Heart right ventricle (tissue), 16 donors: ENCODE data around the gene HCK. TPM values are rescaled to one million over a fixed set of nuclear protein-coding genes. Genes with fewer than 3 reads are reported as not detected.

Source experiments
- ATAC-seq, 8 donors: fragments of 200-7000 bp; cut with Tn5 transposase; one replicate each; pipeline ENCODE4 v1.9.1; 2020; ENCODE audit warnings: mild to moderate bottlenecking in 8 of 8, moderate library complexity in 8 of 8, moderate number of reproducible peaks in 1 of 8
- DNase-seq, 2 donors: peaks; one replicate each; pipeline ENCODE4 v3.0.0-alpha.2; 2020
- H3K27ac ChIP-seq, 10 donors: fragments of 200-600 bp; sonication (generic) in 2 of 10; one replicate each; pipeline versions ENCODE4 v1.5.0 to v1.8.0; 2020 to 2022; ENCODE audit warnings: mild to moderate bottlenecking in 3 of 10
- H3K27me3 ChIP-seq, 7 donors: fragments of 200-600 bp; one replicate each; pipeline ENCODE4 v1.8.0; 2021 to 2022; ENCODE audit warnings: mild to moderate bottlenecking in 2 of 7
- H3K36me3 ChIP-seq, 9 donors: fragments of 200-600 bp; sonication (generic) in 1 of 9; one replicate each; pipeline versions ENCODE4 v1.5.0 to v1.8.0; 2020 to 2022; ENCODE audit warnings: mild to moderate bottlenecking in 2 of 9
- H3K4me1 ChIP-seq, 9 donors: fragments of 200-600 bp; sonication (generic) in 1 of 9; one replicate each; pipeline versions ENCODE4 v1.5.0 to v1.8.0; 2020 to 2022; ENCODE audit warnings: mild to moderate bottlenecking in 4 of 9
- H3K4me3 ChIP-seq, 10 donors: fragments of 200-600 bp; sonication (generic) in 2 of 10; one replicate each; pipeline versions ENCODE4 v1.5.0 to v1.8.0; 2020 to 2022; ENCODE audit warnings: mild to moderate bottlenecking in 7 of 10, moderate library complexity in 2 of 10
- H3K9me3 ChIP-seq, 11 donors: fragments of 200-600 bp in 10 of 11; sonication (generic) in 2 of 11; one replicate each; pipeline versions ENCODE4 v1.5.0 to v1.8.0; 2013 to 2022; ENCODE audit warnings: mild to moderate bottlenecking in 2 of 11, control low read depth in 1 of 11, moderate library complexity in 1 of 11
- CTCF ChIP-seq, 9 donors: fragments of 200-600 bp; sonication (generic) in 2 of 9; IDR thresholded peaks; one replicate each; pipeline versions ENCODE4 v1.5.0 to v1.8.0; 2021 to 2022; ENCODE audit warnings: antibody characterized with exemption in 9 of 9, mild to moderate bottlenecking in 5 of 9, moderate library complexity in 1 of 9
- WGBS, 2 donors: extraction: QIAGEN DNeasy Blood & Tissue Kit; methylation state at CpG; one replicate each; pipeline ENCODE4 v1.1.7; 2013; ENCODE audit warnings: inconsistent platforms in 1 of 2; 5-methylcytosine and 5-hydroxymethylcytosine counted together
- intact Hi-C, 10 donors: fragments of 100-400 bp; cut with DNase I; formaldehyde crosslinking; loops; one replicate each; pipeline versions ENCODE4 v1.11.1 to v1.14.2; 2022
- polyA plus RNA-seq, 2 donors: library from polyadenylated mRNA; stranded (reverse); fragments of 200-250 nt; gene quantifications; one replicate each; pipeline ENCODE4 v1.2.3, GENCODE V29; 2013
- total RNA-seq, 10 donors: library from RNA; stranded (reverse); fragmentation: NEBNext Ultra II Directional in 3 of 10; extraction: Animal tissue kit (Norgen Biotek cat#: 25700) in 3 of 10; gene quantifications; one replicate each; pipeline versions ENCODE4 v1.2.1 to v1.2.4, GENCODE V29; 2021 to 2023
- donor health status: Arrhythmogenic right ventricular cardiomyopathy.
- donor health status: ischemic (EF 13 %, LVEDD 7.1; RV severe dilation, severe dysfunction).
- donor health status: healthy with polysubstance abuse.
- donor health status: DM: no; HTN: yes; CAD: no.
- donor health status: DM: no; HTN: no; CAD: no.
- donor health status: ischemic (EF 25% LVEDD 6.9; RV normal size, moderate dysfunction).
- donor health status: ischemic (EF 25% LVEDD 5.7; RV mildly dilated, moderate dysfunction).
- donor health status: healthy.
- donor health status: DM: yes; HTN: yes; CAD: no.
- donor health status: Ischemic cardiomyopathy.
- donor health status: ischemic (EF 35%, LVEDD 5.7; RV mildly dilated, moderate dysfunction).
- donor health status: nonischemic (EF 11% LVEDD 7.7; RV severe dilation, severe dysfunction).
- donor health status: DM: yes; HTN: yes; CAD: no.
- donor health status: PGD.
- donor health status: ischemic (EF 29% LVEDD 5.4; RV normal size, mild dysfunction).
- donor health status: nonischemic (EF 23%, LVEDD 6.1; RV moderate dilation, normal function).

HCK gene
- total and polyA plus RNA-seq, 12 donors, result 1.6 to 22.9 (median 3.0) TPM

- Histone ChIP-seq H3K9me3 (no peaks in the 10 kb centered on the region), H3K4me1 (peaks cover 0 to 28% (median 14%) of the 10 kb centered on the region in 9 donors), H3K27ac (no peak overlapping the region), H3K27me3 (peaks cover 0 to 84% (median 54%) of the 10 kb centered on the region in 7 donors), H3K4me3 (no peak overlapping the region), H3K36me3 (peaks cover 0 to 50% (median 0%) of the 10 kb centered on the region in 9 donors)
- TF ChIP-seq CTCF (IDR thresholded peaks at IDR 0.05), result no peak
- ATAC-seq (no peak), DNase-seq (no peak)
- intact Hi-C loops, result loop anchor here in 2 of 10 donors (10.0 kb wide), 2 partner anchors 56 to 66 kb away; partner anchors contain the start of genes PDRG1 (in 1 of the 2) and XKR7 (in 1 of the 2)
- WGBS, 2 donors, result 81 to 83% methylated on average over 4 of the region's 4 CpGs
Measured at GRCh38 chr20:32021091-32021490, 31.0 kb upstream of the HCK start.

GRCh38 chr20:32024683-32025295 is 27.3 kb upstream of the HCK start:
- DNase-seq, result no peak
- intact Hi-C loops, result loop anchor here in 2 of 10 donors (10.0 kb wide), 2 partner anchors 60 to 70 kb away; partner anchors contain the start of genes PDRG1 (in 1 of the 2) and XKR7 (in 1 of the 2)
- 89 to 94% methylated on average over 6 of the region's 6 CpGs for WGBS, 2 donors

GRCh38 chr20:32027643-32028042 is 24.4 kb upstream of the HCK start:
- H3K27me3 ChIP-seq, result peaks cover 0 to 28% (median 9%) of the 10 kb centered on the region in 7 donors
- no peaks in the 10 kb centered on the region for H3K9me3 ChIP-seq
- H3K4me3 ChIP-seq, result no peak overlapping the region
- 93 to 97% methylated on average over 3 of the region's 3 CpGs for WGBS, 2 donors
- H3K4me1 ChIP-seq, result peaks cover 3 to 15% (median 7%) of the 10 kb centered on the region in 9 donors
- H3K36me3 ChIP-seq, result peaks cover 0 to 79% (median 0%) of the 10 kb centered on the region in 9 donors
- H3K27ac ChIP-seq, result no peak overlapping the region
- no peak for DNase-seq
- intact Hi-C loops, result loop anchor here in 2 of 10 donors (10.0 kb wide), 2 partner anchors 63 to 73 kb away; partner anchors contain the start of genes PDRG1 (in 1 of the 2) and XKR7 (in 1 of the 2)
- no peak for TF ChIP-seq CTCF (IDR thresholded peaks at IDR 0.05)
- no peak for ATAC-seq

More at GRCh38 chr20:32024683-32025295, 27.3 kb upstream of the HCK start:
- peaks cover 0 to 68% (median 0%) of the 10 kb centered on the region in 9 donors for H3K36me3 ChIP-seq
- peaks cover 0 to 10% (median 2%) of the 10 kb centered on the region in 9 donors for H3K4me1 ChIP-seq
- H3K27me3 ChIP-seq, result peaks cover 0 to 48% (median 35%) of the 10 kb centered on the region in 7 donors
- TF ChIP-seq CTCF (IDR thresholded peaks at IDR 0.05), result no peak
- no peak overlapping the region for H3K27ac ChIP-seq
- no peaks in the 10 kb centered on the region for H3K9me3 ChIP-seq
- H3K4me3 ChIP-seq, result no peak overlapping the region
- no peak for ATAC-seq

- Histone ChIP-seq H3K27ac (no peak overlapping the region), H3K4me1 (peaks cover 3 to 25% (median 7%) of the 10 kb centered on the region in 9 donors), H3K36me3 (peaks cover 0 to 72% (median 0%) of the 10 kb centered on the region in 9 donors), H3K4me3 (no peak overlapping the region), H3K9me3 (no peaks in the 10 kb centered on the region), H3K27me3 (peaks cover 0 to 20% (median 5%) of the 10 kb centered on the region in 7 donors)
- DNase-seq, result no peak
- intact Hi-C loops, result loop anchor here in 2 of 10 donors (10.0 kb wide), 2 partner anchors 64 to 74 kb away; partner anchors contain the start of genes PDRG1 (in 1 of the 2) and XKR7 (in 1 of the 2)
- 45 to 49% methylated on average over 12 of the region's 12 CpGs for WGBS, 2 donors
- no peak for ATAC-seq
- no peak for TF ChIP-seq CTCF (IDR thresholded peaks at IDR 0.05)
Measured at GRCh38 chr20:32028647-32029372, 23.2 kb upstream of the HCK start.
